Transverse colon (tissue), 1 donor: ENCODE data around the gene TAF3.

ENCODE experiments used
- EP300 ChIP-seq: sonication (generic); formaldehyde crosslinking; IDR thresholded peaks from one replicate; pipeline ENCODE4 v1.6.1; 2017; ENCODE audit warnings: antibody characterized with exemption, low read depth
- POLR2A ChIP-seq: fragments of 450-650 bp; IDR thresholded peaks from one replicate; pipeline ENCODE4 v1.6.1; 2016; ENCODE audit warnings: antibody characterized with exemption, mild to moderate bottlenecking, moderate library complexity

DNA sequence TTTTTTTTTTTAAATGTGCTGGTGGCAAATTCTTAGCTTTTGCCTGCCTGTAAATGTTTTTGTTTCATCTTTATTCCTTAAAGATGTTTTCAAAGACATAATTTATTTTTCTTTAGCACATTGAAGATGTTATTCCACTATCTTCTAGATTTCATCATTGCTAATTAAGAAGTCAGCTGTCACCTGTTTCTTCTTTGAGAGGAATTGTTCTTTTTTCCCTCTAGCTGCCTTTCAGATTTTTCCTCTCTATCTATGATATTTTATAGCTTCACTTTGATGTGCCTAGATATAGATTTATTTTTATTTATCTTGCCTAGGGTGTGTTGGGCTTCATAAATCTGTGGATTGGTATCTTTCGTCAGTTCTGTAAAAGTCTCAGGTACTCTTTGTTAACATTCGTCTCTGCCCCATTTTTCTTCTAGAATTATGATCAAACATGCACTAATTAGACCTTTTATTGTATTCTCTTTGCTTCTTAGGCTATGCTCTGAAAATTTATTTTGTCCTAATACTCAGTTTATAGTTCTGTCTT lies 186.2 kb downstream of the TAF3 start:
- TF ChIP-seq POLR2A (no peak), EP300 (no peak)
